Mucosa of gallbladder (tissue), 1 donor: ENCODE data around the gene RASL10A. TPM values are rescaled to one million over a fixed set of nuclear protein-coding genes. Genes with fewer than 3 reads are reported as not detected.

Experiments used
- DNase-seq: peaks from one replicate; pipeline ENCODE4 v3.0.0-alpha.2; 2020; ENCODE audit warnings: low spot score
- total RNA-seq: library from RNA; stranded (reverse); gene quantifications from one replicate; pipeline ENCODE4 v1.2.1, GENCODE V29; 2021
- donor health status: DM: no; HTN: no; CAD: no.

RASL10A gene
- total RNA-seq, 1 donor from 2014 or later = 1.7 TPM

DNA sequence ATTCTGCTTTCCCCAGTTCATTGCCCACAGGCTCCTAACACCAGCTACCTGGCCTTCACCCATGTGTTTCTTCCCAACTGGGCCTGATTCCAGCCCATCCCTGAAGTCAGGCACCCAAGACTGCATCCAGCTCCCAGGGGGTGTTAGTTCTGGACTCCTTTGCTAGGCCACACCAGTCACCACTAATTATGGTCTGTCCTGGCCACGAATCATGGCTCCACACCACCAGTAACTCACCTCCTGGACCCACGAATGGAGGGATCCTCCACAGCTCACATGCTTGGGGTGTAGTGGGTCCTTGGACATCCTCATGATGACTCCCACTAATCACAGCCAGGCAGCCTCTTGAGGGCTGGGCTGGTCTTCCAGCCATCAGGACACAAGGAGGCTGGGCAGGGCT, 3.6 kb upstream of the RASL10A start:
- no peak for DNase-seq

DNA sequence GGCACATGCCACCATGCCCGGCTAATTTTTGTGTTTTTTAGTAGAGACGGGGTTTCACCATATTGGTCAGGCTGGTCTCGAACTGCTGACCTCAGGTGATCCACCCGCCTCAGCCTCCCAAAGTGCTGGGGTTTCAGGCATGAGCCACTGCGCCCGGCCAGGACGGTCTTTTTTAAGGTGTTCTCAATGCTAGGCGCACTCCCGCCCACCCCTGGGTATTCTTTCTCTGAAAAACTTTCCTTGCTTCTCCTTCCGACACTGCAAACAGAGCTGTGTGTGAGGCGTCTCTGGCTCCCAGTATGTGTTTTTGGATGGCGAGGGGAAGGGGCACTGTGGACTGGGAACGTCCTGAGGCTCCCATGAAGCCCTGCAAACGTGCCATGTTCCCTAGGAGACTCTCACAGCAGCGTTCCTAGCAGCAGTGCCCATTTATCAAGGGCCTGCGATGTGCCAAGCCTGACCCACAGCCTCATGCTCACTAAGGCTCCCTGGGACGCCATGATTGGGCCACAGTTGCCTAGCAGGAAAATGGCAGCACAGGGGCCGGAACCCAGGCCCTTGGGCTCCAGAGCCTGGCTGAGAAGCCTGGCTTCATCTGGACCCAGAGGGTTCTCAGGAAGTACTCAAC, 2.4 kb upstream of the RASL10A start:
- DNase-seq = no peak

DNA sequence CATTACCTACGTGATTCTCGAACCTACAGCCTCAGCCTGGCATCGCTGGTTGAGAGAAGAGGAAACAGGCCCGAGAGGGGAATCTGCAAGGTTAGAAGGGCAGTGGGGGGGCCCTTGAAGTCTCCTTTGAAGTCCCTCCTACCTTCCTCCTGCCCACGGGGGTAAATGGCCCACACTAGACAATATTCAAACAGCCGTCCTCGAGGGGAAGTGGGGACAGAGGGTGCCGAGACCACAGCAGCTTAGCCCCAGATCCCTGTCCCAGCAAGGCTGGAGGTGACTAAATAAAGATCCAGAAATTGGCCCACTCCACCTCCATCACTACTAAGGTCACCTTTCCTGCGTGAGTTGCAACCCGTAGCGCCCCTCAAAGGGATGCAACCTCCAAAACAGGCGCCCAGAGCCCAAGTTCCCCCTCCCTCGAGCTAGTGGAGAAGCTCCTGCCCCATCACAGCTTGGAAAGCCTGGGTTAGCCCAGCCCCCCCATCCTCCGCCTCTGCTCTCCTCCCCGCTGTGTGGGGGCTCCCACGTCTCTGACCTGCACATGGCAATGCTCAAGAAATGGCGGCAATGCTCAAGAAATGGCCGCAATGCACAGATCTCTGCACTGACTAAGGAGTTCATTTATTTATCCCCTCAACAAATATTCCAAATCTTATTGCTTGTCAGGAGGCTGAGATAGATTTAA, 788 bp upstream of the RASL10A start:
- DNase-seq = no peak

DNA sequence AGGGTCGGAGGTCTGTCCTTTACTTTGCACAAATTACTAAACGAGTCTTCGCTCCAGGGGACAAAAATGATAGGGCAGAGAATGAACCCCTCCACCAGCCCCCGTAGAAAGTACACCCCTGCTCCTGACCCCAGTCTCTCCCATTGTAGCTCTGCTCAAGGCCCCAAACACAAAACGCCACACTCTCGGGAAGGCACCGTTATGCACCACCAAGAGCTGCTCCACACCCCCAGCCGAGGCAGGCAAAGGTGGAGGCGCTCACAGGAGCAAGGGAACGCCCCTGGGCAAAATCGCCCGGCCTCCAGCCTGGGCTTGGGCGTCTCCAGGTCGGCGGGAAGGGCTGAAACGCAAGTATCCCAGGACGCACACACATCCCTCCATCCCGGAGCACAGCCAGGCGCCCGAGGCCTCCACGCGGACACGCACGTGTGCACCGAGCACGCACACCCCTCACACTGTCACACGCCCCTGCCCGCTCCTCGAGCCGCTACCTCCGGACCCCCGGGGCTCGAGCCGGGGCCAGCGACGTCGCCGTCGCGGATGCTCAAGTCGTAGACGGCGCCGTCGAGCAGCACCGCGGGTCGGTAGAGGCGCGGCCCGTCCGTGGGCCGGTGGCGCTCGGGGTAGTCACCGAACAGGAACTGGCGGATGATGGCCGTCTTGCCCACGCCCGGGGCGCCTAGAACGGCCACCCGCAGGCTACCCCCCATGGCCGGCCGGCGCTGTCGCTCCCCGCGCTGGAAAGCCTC, 786 bp downstream of the RASL10A start:
- no peak for DNase-seq

DNA sequence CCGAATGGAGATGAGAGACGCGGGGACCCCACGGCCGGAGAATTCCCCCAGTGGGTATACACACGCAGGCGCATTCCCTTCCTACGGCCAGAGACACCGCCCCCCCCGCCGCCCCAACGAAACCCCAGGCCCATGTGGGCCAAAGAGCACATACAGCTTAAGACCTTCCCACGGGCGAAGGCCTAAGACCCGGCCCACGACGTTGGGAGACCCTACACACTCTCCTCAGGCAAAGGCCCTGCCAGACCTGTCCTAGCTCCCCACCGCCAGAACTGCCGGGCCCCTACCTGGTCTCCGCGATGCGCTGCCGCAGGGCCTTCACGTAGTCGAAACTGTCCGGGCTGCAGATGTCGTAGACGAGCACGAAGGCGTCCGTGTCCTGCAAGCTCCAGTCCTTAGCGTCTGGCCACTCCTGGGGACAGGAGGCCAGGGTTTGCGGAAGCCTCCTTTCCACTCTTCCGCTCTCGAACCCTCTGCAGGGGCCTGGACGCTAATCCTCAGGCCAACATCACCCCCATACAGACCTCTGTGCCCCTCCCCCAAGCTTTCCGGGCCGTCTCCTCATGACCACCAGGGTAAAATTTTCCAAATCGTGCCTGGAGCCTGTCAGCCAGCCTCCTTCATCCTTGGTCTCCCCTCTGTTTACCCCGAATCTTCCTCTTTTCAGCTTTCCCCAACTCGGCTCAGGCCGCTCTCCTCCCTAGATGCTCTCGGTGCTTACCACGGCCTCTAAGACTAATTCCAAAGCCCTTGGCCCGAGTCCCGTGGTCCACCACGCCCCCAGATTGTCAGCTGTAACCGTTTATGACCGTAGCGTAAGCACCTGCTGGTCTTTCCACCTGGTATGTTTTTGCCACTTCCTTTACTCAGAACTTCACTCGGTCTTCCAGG, 1.7 kb downstream of the RASL10A start:
- no peak for DNase-seq

DNA sequence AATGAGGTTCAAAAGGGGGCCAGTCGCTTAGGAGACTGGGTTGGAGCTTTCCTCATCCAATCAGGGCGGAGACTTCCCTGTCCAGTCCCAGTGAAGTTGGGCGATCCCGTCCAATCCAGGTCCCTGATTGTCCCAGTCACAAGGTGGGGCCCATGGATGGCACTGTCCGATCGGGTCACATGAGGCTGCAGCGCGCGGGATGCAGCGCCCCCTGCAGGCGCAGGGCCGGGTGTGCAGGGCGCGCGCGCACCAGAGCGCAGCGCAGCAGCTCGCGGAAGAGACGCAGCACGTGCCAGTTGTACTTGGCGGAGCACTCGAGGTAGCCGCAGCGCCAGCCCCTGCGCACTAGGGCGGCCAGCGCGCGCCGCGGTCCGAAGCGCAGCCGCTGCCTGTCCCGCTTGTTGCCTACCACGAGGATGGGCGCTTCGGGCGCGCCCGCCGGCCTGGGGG, 2.3 kb downstream of the RASL10A start:
- DNase-seq = no peak

DNA sequence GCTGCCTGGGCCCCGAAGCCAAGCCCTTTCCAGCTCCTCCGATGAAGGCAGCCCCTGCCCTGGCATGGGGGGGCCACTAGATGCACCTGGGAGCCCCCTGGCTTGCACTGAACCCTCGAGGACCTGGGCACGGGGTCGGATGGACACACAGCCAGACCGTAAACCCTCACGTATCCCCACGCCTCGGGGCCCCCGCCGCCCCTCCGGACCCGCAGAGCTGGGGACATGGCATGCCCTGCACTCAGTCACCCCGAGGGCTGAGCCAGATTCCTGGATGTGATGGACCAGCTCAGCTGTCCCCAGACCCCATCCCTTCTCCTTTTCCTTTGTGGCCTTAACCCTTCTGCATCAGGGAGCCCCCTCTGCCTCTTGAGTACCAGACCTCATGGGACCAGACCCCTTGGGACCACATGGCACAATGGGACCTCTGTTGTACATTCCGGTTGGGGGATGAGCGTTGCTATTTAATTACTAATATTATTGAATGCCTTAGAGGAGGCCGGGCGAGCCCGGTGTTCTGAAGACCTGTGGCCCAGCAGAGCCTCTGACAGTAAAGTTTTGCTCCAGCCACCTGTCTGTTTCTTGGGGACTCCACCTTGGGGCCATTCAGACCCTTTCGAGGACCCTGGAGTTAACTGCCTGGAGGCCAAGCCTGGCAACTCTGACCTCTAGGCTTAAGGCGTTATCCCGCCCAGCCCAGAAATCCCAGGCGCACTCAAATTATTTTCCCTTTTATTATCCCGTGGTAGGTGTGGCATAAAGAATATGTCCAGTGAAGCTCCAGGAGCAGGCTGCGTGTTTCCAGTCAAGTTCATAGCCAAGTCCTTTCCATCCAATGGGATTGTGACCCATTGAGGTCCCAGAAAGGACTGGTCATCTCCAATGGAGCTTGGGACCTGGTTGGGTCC, 3.0 kb downstream of the RASL10A start:
- no peak for DNase-seq

DNA sequence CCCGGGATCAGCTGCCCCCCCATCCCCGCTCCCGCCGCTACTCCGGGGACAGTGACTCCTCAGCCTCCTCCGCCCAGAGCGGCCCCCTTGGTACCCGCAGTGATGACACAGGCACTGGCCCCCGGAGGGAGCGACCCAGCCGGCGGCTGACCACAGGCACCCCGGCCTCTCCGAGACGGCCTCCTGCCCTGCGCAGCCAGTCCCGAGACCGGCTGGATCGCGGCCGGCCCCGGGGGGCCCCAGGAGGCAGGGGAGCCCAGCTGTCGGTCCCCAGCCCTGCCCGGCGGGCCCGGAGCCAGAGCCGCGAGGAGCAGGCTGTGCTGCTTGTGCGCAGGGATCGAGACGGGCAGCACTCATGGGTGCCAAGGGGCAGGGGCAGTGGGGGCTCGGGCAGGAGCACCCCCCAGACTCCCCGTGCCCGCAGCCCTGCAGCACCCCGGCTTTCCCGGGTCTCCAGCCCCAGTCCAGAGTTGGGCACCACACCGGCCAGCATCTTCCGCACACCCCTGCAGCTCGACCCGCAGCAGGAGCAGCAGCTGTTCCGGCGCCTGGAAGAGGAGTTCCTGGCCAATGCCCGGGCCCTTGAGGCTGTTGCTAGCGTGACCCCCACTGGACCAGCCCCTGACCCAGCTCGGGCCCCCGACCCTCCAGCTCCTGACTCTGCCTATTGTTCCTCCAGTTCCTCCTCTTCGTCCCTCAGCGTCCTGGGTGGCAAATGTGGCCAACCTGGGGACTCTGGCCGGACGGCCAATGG, 3.9 kb downstream of the RASL10A start:
- DNase-seq = no peak

DNA sequence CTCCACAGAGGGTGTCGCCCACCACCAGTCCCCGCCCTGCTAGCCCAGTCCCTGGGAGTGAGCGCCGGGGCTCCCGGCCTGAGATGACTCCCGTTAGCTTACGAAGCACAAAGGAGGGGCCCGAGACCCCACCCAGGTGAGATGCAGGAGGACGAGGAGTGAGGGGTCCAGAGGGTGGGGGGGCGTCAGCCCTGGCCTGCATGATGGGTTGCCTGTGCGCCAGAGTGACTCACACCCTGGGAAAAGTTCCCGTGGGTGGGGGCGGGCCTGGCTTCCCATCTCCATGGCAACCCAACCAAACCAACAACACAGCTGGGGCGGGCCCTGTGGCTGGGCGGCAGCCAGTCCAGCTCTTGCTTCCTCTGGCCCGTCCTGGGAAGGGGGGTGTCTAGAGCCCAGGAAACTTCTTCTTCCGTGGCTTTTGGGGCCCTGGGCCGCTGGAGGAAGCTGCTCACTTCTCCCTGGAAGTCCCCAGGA, 4.6 kb downstream of the RASL10A start:
- DNase-seq = peak; percentile 94

DNA sequence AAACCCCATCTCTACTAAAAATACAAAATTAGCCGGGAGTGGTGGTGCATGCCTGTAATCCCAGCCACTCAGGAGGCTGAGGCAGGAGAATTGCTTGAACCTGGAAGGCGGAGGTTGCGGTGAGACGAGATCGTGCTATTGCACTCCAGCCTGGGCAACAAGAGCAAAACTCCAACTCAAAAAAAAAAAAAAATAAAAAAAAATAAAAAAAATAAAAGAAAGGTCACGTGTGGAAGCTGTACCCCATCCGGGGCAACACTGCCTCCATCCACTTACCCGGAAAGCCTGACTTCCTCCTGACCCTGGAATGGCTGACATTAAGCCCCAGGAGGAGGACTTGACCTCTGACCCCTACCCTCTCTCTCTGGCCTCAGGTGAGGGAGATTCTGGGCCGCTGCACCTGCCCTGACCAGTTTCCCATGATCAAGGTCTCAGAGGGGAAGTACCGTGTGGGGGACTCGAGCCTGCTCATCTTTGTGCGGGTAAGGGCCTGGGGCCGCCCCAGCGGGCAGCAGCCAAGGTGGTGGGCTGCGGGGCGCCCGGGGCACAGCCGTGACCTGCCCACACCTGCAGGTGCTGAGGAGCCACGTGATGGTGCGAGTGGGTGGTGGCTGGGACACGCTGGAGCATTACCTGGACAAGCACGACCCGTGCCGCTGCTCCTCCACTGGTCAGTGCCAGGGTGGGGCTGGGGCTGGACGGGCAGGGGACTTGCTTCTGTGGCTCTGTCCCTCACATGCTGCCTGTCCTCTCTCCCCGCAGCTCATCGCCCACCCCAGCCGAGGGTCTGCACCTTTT, 5.2 kb downstream of the RASL10A start:
- DNase-seq = no peak

DNA sequence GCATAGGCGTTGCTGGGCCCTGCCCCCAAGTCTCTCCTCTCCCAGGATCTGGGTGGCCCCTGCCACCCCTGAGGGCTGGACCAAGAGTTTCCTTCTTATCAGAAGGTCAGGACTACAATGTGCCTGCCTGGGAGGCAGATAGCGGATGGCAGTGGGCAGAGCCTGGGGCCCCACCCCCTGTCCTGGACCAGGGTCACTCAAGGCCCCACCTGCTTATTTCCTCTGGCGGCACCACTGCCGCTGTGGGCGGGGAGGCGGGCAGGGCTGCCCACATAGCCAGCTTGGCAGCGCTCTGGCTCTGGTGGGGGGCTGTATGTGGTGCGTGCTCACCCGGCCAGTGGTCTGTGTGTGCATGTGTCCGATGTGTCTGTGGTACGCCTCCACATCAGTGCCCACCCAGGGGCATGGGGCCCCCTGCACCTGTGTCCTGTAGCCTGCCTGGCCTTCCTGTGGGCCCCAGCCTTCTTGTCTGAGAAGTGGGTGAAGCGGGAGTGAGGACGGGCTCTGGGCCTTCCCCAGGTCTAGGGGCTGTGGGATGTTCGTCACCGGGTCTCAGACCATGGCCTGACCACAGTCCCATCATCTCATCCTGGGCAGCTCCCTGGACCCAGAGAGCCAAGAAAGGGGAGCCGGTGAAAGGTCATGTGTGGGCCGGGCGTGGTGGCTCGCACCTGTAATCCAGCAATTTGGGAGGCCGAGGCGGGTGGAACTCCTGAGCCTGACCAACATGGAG, 6.0 kb downstream of the RASL10A start:
- DNase-seq = no peak

DNA sequence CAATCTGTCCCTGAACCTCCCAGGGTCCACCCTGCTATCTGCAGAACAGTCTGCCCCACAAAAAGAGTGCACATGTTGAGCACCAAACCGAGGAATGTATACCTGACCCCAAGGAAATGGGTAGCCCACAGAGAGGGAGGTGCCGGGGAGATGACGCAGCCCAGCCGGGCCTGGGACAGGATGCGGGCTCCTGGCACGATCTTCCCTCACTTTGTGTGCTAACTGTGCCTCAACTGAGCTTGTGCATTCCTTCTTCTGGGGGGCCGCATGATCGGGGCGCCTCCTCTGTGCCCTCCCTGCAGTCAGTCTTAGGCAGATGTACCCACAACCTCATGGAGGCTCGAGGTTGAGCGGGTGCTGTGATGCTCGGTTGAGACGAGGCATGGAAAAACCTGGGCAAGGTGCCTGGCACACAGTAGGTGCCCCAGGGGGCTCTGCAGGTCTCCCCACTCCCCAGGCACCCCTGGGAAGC, 6.7 kb downstream of the RASL10A start:
- no peak for DNase-seq

DNA sequence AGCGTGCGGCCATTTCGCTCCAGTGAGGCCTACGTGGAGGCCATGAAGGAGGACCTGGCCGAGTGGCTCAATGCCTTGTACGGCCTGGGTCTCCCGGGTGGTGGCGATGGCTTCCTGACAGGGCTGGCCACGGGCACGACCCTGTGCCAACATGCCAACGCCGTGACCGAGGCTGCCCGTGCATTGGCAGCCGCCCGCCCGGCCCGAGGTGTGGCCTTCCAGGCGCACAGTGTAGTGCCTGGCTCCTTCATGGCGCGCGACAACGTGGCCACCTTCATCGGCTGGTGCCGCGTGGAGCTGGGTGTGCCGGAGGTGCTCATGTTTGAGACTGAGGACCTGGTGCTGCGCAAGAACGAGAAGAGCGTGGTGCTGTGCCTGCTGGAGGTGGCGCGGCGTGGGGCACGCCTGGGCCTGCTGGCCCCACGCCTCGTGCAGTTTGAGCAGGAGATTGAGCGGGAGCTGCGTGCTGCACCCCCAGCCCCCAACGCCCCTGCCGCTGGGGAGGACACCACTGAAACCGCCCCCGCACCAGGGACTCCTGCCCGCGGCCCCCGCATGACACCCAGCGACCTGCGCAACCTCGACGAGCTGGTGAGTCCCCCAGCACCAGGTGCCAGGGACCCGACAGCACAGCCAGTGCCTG, 7.2 kb downstream of the RASL10A start:
- DNase-seq = no peak

DNA sequence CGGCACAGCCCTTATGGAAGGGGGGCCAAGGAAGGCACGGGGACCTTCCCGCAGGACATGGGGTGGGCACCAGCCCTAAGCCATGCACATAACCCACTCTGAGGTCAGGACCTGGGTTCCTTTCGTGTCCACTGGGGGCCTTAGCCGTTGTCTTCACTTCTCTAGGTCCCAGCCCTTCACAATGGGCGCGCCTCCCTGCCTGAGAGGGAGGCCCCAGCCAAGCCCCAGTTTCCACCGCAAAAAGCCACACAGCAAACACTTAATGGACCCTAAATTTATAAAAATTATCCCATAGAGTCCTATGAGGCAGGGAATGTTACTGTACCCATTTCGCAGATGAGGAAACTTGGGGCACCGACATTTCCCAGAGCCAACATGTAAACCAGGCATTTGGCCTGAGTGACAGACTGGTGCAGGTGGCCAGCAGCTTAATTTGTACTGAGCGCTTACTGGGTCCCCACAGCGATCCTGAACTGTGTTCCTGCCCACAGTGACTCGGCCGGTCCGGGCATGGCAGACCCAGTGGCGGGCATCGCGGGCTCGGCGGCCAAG, 7.8 kb downstream of the RASL10A start:
- DNase-seq = no peak

DNA sequence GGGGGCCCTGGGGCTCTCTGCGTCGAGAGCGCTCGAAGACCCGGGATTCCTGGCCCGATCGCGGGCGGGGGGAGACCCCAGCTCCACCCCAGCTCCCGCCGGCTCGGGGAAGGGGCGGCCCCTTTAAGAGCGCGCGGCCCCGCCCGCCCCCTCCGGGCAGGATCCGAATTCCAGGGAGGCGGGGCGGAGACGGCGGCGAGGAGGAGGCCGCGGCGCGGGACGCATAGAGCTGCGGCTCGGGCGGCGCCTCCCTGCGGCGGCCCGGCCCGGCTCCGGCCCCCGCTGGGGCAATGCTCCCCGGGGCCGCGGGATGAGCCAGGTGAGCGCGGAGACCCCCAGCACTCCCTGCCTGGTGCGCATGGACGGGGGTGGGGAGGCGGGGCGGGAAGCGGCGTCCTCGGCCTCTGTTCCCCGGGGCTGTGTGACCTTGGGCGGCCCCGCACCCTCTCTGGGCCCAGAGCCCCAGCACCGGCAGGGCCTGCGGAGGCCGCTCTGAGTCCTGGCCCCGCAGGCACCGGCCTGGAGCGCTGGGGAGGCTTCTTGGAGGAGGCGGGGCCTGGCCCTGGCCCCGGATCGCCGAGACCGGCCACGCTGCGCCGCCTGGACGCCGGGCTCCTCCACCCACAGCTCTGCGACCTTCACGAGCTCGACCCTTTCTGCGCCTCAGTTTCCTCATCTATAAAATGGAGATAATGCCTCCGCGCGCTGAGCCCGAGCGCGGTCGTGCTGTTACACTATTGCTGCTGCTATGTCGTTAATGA, 8.5 kb downstream of the RASL10A start:
- peak; percentile 63 for DNase-seq

DNA sequence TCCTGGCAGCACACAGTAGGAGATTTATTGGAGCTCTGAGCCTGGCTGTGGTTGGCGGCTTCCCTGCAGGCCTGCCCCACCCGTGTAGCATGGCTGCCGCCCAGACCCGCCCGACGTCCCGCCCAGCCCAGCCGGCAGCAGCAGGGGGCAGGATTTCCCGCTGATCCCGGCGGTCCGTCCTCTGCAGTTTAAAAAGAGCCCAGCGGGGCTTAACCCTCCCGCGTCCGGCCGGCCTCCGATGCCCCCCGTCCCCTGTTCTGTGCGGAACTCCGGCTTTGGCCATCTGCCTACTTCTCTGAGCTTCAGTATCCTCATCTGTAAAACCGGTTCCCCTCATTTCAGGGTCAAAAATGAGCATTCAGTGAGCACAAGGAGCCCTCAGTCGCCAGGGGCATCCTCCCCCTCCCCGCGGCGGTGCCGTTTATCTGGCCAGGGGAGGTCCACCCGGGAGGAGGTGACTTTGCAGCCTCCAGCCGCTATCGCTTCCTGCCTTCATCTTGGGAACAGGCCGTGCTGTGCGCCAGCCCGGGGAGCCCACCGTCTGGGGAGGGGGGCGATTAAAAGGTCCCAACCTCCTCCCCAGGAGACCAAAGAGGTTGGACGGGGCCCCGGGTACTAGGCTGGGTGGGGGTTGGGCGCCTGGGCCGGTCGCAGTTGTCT, 9.2 kb downstream of the RASL10A start, which contains the start of gene GAS2L1:
TSS of gene GAS2L1 (plus strand) at position 476 of the 660 bp plus-strand sequence. CDS start 1,456 bp downstream, outside the sequence.
- peak; percentile 75 for DNase-seq
